Epithelial cell of proximal tubule (primary cell): ENCODE measurements around the gene FAM20A. TPM values are rescaled to one million over a fixed set of nuclear protein-coding genes. Genes with fewer than 3 reads are reported as not detected.

Experiments
- DNase-seq: peaks from one replicate; pipeline ENCODE4 v3.0.0-alpha.2; 2011; ENCODE audit warnings: low read depth
- H3K4me3 ChIP-seq: 2 replicates; pipeline ENCODE4 v1.5.1; 2011; ENCODE audit warnings: low read depth, mild to moderate bottlenecking, low read length
- total RNA-seq: library from RNA; depleted of rRNA; stranded (reverse); fragments of >200 nt; gene quantifications from 2 replicates; pipeline ENCODE4 v1.2.3, GENCODE V29; 2015
- TF ChIP-seq, protein P1 (sequence below): conservative IDR thresholded peaks from 2 replicates; pipeline ENCODE4 v1.5.1; 2012; ENCODE audit warnings: low read depth, mild to moderate bottlenecking, low read length

The FAM20A gene
- total RNA-seq, 1 donor from 2014 or later, result not detected

DNA sequence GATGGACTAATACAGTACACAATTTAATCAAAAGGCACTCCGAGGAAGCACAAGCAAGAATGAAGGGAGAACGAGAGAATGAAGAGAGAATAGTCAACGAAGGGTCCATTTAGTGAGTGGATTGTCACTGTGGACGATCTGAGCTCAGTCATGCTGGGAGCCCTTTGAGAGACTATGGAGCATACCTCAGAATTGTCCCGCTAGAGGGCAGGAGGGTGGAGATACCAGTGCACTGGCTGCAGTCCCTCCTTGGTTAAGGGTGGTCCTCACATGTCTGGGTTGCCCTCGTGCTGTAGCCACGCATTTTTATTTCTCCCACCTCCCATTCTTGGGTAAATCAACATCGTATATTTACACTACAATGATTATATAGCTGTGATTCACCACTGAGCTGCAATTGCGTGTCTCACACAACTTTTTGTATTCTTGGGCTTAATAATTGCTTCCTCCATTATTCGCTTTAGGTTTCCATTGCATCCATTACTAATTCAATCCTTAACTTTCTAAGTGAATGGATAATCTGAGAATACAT is 33.2 kb upstream of the FAM20A start:
- TF ChIP-seq, protein P1, sequence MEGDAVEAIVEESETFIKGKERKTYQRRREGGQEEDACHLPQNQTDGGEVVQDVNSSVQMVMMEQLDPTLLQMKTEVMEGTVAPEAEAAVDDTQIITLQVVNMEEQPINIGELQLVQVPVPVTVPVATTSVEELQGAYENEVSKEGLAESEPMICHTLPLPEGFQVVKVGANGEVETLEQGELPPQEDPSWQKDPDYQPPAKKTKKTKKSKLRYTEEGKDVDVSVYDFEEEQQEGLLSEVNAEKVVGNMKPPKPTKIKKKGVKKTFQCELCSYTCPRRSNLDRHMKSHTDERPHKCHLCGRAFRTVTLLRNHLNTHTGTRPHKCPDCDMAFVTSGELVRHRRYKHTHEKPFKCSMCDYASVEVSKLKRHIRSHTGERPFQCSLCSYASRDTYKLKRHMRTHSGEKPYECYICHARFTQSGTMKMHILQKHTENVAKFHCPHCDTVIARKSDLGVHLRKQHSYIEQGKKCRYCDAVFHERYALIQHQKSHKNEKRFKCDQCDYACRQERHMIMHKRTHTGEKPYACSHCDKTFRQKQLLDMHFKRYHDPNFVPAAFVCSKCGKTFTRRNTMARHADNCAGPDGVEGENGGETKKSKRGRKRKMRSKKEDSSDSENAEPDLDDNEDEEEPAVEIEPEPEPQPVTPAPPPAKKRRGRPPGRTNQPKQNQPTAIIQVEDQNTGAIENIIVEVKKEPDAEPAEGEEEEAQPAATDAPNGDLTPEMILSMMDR, result no peak
- DNase-seq, result no peak
- no peak overlapping the region for H3K4me3 ChIP-seq

DNA sequence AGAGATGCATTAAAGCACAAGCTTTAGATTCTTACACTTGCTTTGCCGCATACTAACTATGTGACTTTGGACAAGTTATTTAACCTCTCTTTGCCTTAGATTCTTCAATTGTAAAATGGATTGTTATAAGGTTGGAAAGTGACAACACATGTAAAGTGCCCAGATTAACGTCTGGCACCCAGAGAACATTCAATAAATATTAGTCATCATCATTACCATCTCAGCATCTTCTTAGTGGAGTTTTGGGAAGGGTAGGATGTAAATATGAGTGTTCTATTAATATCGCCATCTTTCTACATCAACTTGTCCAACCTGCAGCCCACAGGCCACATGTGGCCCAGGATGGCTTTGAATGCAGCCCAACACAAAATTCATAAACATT is 27.4 kb upstream of the FAM20A start:
- TF ChIP-seq, protein P1, result no peak
- DNase-seq, result no peak

DNA sequence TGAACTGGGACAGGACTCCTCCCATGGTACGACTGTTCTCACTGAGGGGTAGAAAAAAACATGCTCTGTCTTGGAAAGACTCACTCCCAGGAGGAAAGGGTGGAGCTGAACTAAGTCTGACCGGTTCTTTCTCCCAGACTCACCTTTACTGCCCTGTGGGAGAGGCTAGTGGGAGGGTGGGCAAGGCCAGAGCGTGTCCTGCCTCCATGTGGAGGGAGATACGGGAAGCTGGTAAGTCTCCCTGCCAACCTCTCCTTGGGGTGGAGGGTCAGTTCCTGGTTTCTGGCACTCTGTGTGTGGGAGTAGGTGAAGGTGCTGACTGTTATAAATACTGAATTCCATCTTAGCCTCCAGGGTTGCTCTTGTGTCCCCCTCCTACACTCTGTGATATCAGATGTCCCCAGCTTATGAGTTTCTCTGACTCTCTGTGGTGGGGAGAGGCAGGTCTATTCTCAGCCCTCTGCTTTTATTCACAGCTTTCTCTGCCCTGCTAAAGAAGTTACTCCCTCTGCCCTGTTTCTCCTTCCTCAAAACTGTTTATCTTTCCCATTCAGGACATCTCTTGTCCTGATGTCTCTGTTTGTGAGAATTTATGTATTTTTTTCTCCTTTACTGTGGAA is 26.9 kb upstream of the FAM20A start:
- DNase-seq, result no peak
- TF ChIP-seq, protein P1, result no peak
- H3K4me3 ChIP-seq, result no peak overlapping the region

More for the DNA sequence above, 27.4 kb upstream of the FAM20A start:
- no peak overlapping the region for H3K4me3 ChIP-seq

DNA sequence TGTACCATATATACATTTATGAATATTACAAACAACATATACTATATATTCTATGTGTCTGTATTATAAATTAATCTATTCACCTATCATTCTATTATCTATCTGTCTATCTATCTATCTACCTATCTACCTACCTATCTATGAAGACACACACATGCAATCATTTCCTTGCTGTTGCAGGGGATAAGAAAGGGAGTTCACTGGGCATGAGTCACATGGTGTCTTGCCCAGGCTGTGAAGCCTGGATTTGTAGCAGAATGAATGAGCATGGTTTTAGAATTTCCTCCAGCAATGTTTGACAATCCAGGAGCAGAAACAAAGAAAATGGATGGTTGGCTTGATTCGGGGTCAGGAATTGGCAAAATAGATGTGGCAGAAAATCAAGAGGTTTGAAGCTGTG is 23.2 kb upstream of the FAM20A start:
- no peak for DNase-seq
- TF ChIP-seq, protein P1, result no peak
- H3K4me3 ChIP-seq, result no peak overlapping the region

DNA sequence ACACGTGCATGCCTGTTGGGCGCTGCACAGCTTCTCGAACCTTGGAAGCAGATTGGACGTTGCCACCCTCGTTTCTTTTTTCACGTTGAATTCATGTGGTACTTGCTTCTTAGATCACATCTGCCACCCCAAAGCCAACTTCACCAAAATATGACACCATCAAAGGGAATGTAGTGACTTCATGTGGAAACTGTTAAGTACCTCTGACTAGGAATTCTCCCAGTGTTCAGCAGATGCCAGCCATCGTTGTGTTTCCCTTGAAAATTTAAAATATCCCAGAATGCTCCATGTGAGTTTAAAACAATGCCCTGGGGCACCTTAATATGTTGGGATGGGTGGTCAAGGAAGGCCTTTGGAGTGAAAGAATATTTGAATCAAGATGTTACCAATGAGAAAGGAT is 22.6 kb upstream of the FAM20A start:
- no peak overlapping the region for H3K4me3 ChIP-seq
- no peak for DNase-seq
- TF ChIP-seq, protein P1, result no peak

DNA sequence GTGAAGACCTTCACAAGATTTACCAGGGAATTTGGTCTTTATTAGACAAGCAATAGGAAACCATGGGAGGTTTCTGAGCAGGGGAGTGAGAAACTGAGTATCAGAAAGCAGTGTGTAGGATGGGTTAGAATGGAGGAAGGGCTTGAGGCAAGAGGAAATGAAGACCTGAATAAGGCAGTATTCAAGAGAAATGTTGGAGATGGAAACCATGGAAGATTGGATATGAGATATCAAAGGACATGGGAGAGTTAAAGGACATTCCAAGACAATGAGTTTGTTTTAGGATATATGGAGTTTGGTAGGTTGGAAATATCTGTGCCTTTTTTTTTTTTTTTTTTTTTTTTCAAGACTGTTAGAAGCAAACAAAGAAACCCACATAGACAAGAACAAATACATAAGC is 21.3 kb upstream of the FAM20A start:
- no peak overlapping the region for H3K4me3 ChIP-seq
- no peak for DNase-seq
- TF ChIP-seq, protein P1, result no peak

DNA sequence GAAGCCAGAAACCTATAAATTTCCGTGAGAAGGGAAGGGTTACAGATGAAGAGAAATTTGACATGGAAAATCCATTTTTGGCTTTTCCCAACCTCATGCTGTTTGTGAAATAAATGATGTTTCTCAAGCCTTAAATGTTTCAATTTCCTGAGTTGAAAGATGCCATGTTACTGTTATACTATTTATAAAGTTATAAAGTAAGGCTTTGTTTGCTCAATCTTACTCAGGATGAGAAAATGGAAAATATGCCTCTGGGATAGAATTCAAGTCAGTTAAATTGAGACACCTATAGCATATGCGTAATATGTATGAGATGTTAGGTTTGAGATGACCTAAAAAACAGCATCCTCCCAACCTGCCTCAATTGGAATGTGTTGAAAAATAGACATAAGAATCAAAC is 19.9 kb upstream of the FAM20A start:
- H3K4me3 ChIP-seq, result no peak overlapping the region
- TF ChIP-seq, protein P1, result no peak
- no peak for DNase-seq
